Activated T-helper 17 cell treated with anti-CD3 and anti-CD28 coated beads, Interleukin-2, amount 50 U/mL, for 72 hours (primary cell): ENCODE results near the gene DNAH3. TPM values are rescaled to one million over a fixed set of nuclear protein-coding genes. Genes with fewer than 3 reads are reported as not detected.
A peak's percentile ranks its signal among the peaks of the same experiment; 100 is the strongest.

Experiments
- ATAC-seq: fragments of 150-1000 bp; cut with Tn5 transposase; replicated peaks from 2 replicates; pipeline ENCODE4 v1.10.0; 2021; ENCODE audit warnings: mild to moderate bottlenecking, moderate library complexity
- H3K27ac Mint-ChIP-seq: one replicate; pipeline ENCODE4 v1.8.0; 2022; ENCODE audit warnings: mixed read lengths
- H3K27me3 Mint-ChIP-seq: one replicate; pipeline ENCODE4 v1.8.0; 2022; ENCODE audit warnings: mixed read lengths
- H3K36me3 Mint-ChIP-seq: one replicate; pipeline ENCODE4 v1.8.0; 2022; ENCODE audit warnings: low read depth, mild to moderate bottlenecking, mixed read lengths
- H3K4me1 Mint-ChIP-seq: one replicate; pipeline ENCODE4 v1.8.0; 2022; ENCODE audit warnings: mixed read lengths
- H3K4me3 Mint-ChIP-seq: one replicate; pipeline ENCODE4 v1.8.0; 2022; ENCODE audit warnings: mild to moderate bottlenecking, mixed read lengths
- H3K9me3 Mint-ChIP-seq: one replicate; pipeline ENCODE4 v1.8.0; 2022; ENCODE audit warnings: mixed read lengths
- total RNA-seq, 2 donors: library from RNA; stranded (reverse); gene quantifications; one replicate each; pipeline ENCODE4 v1.2.3, GENCODE V29; 2022

DNAH3 gene
- total RNA-seq, 2 donors from 2014 or later, result 0.11 TPM

- ATAC-seq, result no peak
- H3K4me1 Mint-ChIP-seq, result peaks cover 41% of the 10 kb centered on the region
- H3K27ac Mint-ChIP-seq, result peak overlapping the region; percentile 98
- H3K9me3 Mint-ChIP-seq, result no peaks in the 10 kb centered on the region
- H3K4me3 Mint-ChIP-seq, result peak overlapping the region; percentile 88
- H3K36me3 Mint-ChIP-seq, result peaks cover 34% of the 10 kb centered on the region
- no peaks in the 10 kb centered on the region for H3K27me3 Mint-ChIP-seq
These were observed 246.6 kb downstream of the DNAH3 start for GRCh38 chr16:20903899-20904506.

- peaks cover 37% of the 10 kb centered on the region for H3K36me3 Mint-ChIP-seq
- peaks cover 48% of the 10 kb centered on the region for H3K4me1 Mint-ChIP-seq
- peak overlapping the region; percentile 88 for H3K4me3 Mint-ChIP-seq
- H3K27ac Mint-ChIP-seq, result peak overlapping the region; percentile 98
- no peaks in the 10 kb centered on the region for H3K27me3 Mint-ChIP-seq
- ATAC-seq, result no peak
- no peaks in the 10 kb centered on the region for H3K9me3 Mint-ChIP-seq
These were observed 247.3 kb downstream of the DNAH3 start for GRCh38 chr16:20903116-20903898.

- Mint-ChIP-seq H3K27me3 (no peaks in the 10 kb centered on the region), H3K4me3 (peak overlapping the region; percentile 88), H3K27ac (peak overlapping the region; percentile 98), H3K36me3 (peaks cover 45% of the 10 kb centered on the region), H3K9me3 (no peaks in the 10 kb centered on the region), H3K4me1 (peaks cover 56% of the 10 kb centered on the region)
- ATAC-seq, result no peak
These were observed 248.2 kb downstream of the DNAH3 start for GRCh38 chr16:20902426-20902825.

- Mint-ChIP-seq H3K27ac (peak overlapping the region; percentile 98), H3K27me3 (no peaks in the 10 kb centered on the region), H3K4me1 (peaks cover 62% of the 10 kb centered on the region), H3K36me3 (peaks cover 54% of the 10 kb centered on the region), H3K9me3 (no peaks in the 10 kb centered on the region), H3K4me3 (peak overlapping the region; percentile 88)
- ATAC-seq, result no peak
These were observed 249.1 kb downstream of the DNAH3 start for GRCh38 chr16:20901436-20902112.

GRCh38 chr16:20901068-20901435 is 249.6 kb downstream of the DNAH3 start:
- no peaks in the 10 kb centered on the region for H3K27me3 Mint-ChIP-seq
- H3K9me3 Mint-ChIP-seq, result no peaks in the 10 kb centered on the region
- H3K36me3 Mint-ChIP-seq, result peaks cover 59% of the 10 kb centered on the region
- H3K4me3 Mint-ChIP-seq, result peak overlapping the region; percentile 88
- H3K4me1 Mint-ChIP-seq, result peaks cover 62% of the 10 kb centered on the region
- H3K27ac Mint-ChIP-seq, result peak overlapping the region; percentile 98
- peak; percentile 3 for ATAC-seq

GRCh38 chr16:20900299-20901067 is 250.2 kb downstream of the DNAH3 start, which contains the start of the genes DCUN1D3 and LYRM1:
Gene DCUN1D3, minus strand, starts transcription at chr16:20900358. Its CDS starts 37,820 bp downstream, at chr16:20862538.
Gene LYRM1, plus strand, starts transcription at chr16:20900771. Its CDS starts 14,785 bp downstream, at chr16:20915556.
- H3K4me1 Mint-ChIP-seq, result peaks cover 62% of the 10 kb centered on the region
- H3K9me3 Mint-ChIP-seq, result no peaks in the 10 kb centered on the region
- no peaks in the 10 kb centered on the region for H3K27me3 Mint-ChIP-seq
- peak; percentile 88 for ATAC-seq
- peak within 1 kb of the TSS; percentile 98 for H3K27ac Mint-ChIP-seq
- H3K4me3 Mint-ChIP-seq, result peak within 1 kb of the TSS; percentile 88
- H3K36me3 Mint-ChIP-seq, result peaks cover 65% of the 10 kb centered on the region

GRCh38 chr16:20899477-20900298 is 251.0 kb downstream of the DNAH3 start:
- H3K36me3 Mint-ChIP-seq, result peaks cover 70% of the 10 kb centered on the region
- peak overlapping the region; percentile 98 for H3K27ac Mint-ChIP-seq
- H3K4me1 Mint-ChIP-seq, result peaks cover 59% of the 10 kb centered on the region
- H3K4me3 Mint-ChIP-seq, result peak overlapping the region; percentile 88
- no peak for ATAC-seq
- no peaks in the 10 kb centered on the region for H3K9me3 Mint-ChIP-seq
- no peaks in the 10 kb centered on the region for H3K27me3 Mint-ChIP-seq

- H3K4me3 Mint-ChIP-seq, result peak overlapping the region; percentile 88
- no peaks in the 10 kb centered on the region for H3K9me3 Mint-ChIP-seq
- peaks cover 74% of the 10 kb centered on the region for H3K36me3 Mint-ChIP-seq
- peaks cover 53% of the 10 kb centered on the region for H3K4me1 Mint-ChIP-seq
- no peak for ATAC-seq
- H3K27ac Mint-ChIP-seq, result peak overlapping the region; percentile 98
- H3K27me3 Mint-ChIP-seq, result no peaks in the 10 kb centered on the region
These were observed 251.6 kb downstream of the DNAH3 start for GRCh38 chr16:20899071-20899470.

- no peaks in the 10 kb centered on the region for H3K27me3 Mint-ChIP-seq
- peak overlapping the region; percentile 98 for H3K27ac Mint-ChIP-seq
- H3K36me3 Mint-ChIP-seq, result peaks cover 79% of the 10 kb centered on the region
- peaks cover 43% of the 10 kb centered on the region for H3K4me1 Mint-ChIP-seq
- ATAC-seq, result no peak
- H3K9me3 Mint-ChIP-seq, result no peaks in the 10 kb centered on the region
- peak overlapping the region; percentile 88 for H3K4me3 Mint-ChIP-seq
These were observed 252.7 kb downstream of the DNAH3 start for GRCh38 chr16:20897922-20898321.

- Mint-ChIP-seq H3K4me3 (peak overlapping the region; percentile 88), H3K9me3 (no peaks in the 10 kb centered on the region), H3K27ac (peak overlapping the region; percentile 98), H3K27me3 (no peaks in the 10 kb centered on the region), H3K36me3 (peaks cover 80% of the 10 kb centered on the region), H3K4me1 (peaks cover 38% of the 10 kb centered on the region)
- no peak for ATAC-seq
These were observed 253.3 kb downstream of the DNAH3 start for GRCh38 chr16:20897253-20897897.

GRCh38 chr16:20894388-20894787 is 256.3 kb downstream of the DNAH3 start:
- ATAC-seq, result no peak
- H3K9me3 Mint-ChIP-seq, result no peaks in the 10 kb centered on the region
- H3K36me3 Mint-ChIP-seq, result peaks cover 86% of the 10 kb centered on the region
- no peak overlapping the region for H3K27ac Mint-ChIP-seq
- no peaks in the 10 kb centered on the region for H3K27me3 Mint-ChIP-seq
- no peak overlapping the region for H3K4me3 Mint-ChIP-seq
- H3K4me1 Mint-ChIP-seq, result peaks cover 25% of the 10 kb centered on the region

GRCh38 chr16:20889625-20890275 is 260.9 kb downstream of the DNAH3 start:
- H3K9me3 Mint-ChIP-seq, result no peaks in the 10 kb centered on the region
- no peaks in the 10 kb centered on the region for H3K4me1 Mint-ChIP-seq
- ATAC-seq, result no peak
- H3K36me3 Mint-ChIP-seq, result peaks cover 58% of the 10 kb centered on the region
- no peaks in the 10 kb centered on the region for H3K27me3 Mint-ChIP-seq
- no peak overlapping the region for H3K27ac Mint-ChIP-seq
- no peak overlapping the region for H3K4me3 Mint-ChIP-seq

- ATAC-seq, result no peak
- peaks cover 58% of the 10 kb centered on the region for H3K36me3 Mint-ChIP-seq
- peaks cover 9% of the 10 kb centered on the region for H3K4me1 Mint-ChIP-seq
- no peaks in the 10 kb centered on the region for H3K27me3 Mint-ChIP-seq
- H3K9me3 Mint-ChIP-seq, result no peaks in the 10 kb centered on the region
- no peak overlapping the region for H3K27ac Mint-ChIP-seq
- no peak overlapping the region for H3K4me3 Mint-ChIP-seq
These were observed 263.4 kb downstream of the DNAH3 start for GRCh38 chr16:20887207-20887606.
